GM19468 (cell line): ENCODE data around the gene RAC2.

Experiments
- ATAC-seq: cut with Tn5 transposase; IDR thresholded peaks from one replicate; pipeline ENCODE4 v1.9.1; 2021; ENCODE audit warnings: mild to moderate bottlenecking, moderate library complexity, moderate number of reproducible peaks; ENCODE audit not compliant: unreplicated experiment; ENCODE audit errors: extremely low read depth

RAC2 gene

DNA sequence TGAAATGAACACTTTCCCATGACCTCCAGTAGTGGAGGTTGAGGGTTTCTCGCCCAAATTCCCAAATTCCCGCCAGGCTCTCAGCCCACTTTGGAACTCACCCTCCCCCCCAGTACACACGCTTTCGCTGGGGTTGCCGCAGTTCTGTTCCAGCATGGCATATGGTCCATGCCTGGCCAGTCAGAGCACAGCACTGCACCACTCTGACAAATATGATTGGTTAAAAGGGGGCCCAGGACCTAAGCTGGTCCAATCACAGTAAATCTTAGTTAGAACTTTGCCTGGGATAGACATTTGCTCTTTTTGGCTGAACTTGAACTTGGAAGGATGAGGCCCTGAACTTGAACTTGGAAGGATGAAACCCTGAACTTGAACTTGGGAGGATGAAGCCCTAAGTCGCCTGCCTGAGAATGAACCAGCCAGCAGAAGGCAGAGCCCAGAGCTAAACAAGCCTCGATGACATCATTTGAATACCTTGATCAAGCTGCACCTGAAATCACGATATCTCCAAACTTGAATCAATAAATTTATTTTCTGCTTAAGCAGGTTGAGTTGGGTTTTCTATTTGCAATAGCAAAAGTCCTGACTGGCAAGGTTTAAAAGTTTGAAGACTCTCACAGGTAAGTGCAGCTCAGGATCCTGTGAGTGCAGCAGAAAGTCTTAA lies 19.2 kb downstream of the RAC2 start:
- ATAC-seq: no peak

DNA sequence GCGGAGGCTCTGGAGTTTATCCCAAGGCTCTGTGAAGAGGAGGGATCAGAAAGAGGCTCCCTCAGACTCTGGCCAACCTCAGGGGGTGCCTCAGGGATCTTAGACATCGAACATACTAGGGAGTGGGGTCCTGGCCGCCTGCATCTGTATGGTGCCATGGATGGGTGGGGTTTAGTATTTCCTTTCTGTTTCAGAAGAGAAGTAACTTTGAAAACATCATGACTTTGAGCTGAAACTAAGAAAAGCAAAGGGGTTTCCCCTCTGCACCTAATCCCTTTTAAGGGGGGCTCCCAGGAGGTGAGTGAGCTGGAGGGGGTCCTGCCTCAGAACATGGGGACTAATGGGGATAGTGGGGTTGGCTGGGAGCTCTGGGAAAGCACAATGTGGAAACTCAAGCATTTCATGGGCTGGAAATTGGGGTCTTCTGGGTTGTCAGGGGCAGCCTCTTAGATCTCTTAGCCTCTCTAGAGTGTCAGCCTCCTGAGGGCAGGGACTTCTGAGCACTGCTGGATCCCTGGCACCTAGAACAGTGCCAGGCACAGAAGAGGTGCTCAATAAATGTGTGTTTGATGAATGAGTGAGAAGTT lies 20.0 kb downstream of the RAC2 start:
- no peak for ATAC-seq

DNA sequence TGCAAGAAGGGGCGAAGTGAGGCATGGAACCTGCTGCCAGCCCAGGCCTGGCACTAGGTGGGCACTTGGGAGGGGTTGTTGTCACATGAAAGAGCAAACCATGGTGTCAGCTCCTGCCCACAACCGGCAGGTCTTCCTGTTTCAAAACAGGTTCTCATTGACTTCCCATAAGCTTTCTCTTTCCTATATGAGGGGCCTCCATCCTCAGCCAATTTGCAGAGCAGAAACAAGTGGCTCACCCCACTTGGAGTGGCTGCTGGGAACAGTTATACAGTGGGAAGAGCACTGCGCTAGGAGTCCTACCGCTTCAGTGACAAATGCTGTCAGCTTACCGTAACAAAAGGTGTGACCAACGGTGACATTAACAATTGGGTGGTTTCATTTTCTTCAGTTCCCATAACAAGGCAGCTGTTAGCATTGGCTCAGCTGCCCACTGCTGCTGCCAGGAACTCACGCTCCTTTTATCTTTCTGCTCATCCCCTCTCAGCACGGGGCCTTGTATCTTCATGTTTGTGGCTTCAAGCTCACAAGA lies 21.6 kb downstream of the RAC2 start:
- ATAC-seq: no peak

DNA sequence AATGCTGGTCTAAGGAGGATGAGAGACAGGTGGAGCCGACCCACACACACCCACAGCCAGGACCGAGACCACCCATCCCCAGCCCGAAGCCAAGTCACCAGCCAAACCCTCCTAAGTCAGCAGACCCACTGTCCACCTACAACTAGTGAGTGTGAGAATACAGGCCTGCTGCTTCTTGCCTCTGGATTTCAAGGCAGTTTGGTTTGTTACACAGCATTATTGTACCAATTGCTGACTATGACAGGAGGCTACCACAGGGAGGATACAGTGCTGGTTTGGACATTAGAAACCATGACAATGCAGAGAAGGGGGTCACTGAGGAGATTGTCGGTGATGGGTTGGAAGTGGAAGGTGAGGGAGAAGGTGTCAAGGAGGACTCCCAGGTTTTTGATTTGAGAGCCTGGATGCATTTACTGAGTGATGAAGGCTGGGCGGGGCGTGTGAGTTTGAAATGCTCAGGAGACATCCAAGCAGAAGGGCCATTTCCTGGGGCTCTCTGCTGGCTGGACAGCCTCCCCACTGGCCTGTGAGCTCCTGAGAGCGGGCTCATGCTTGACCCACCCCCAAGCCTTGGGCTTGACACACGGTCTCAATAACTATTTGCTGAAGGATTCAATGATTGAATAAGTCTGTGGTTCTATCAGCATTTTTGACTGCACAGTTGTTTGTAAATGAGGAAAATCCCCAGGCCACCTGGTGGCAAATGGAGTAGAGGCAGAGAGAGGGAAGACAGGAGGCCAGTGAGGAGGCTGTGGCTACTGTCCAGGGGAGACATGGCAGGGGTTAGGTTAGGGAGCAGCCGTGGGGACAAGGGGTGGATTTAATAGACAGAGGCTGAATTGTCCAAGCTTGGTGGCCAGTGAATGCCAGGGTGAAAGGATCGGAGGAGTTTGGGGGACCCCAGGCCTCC lies 22.4 kb downstream of the RAC2 start:
- ATAC-seq: no peak

DNA sequence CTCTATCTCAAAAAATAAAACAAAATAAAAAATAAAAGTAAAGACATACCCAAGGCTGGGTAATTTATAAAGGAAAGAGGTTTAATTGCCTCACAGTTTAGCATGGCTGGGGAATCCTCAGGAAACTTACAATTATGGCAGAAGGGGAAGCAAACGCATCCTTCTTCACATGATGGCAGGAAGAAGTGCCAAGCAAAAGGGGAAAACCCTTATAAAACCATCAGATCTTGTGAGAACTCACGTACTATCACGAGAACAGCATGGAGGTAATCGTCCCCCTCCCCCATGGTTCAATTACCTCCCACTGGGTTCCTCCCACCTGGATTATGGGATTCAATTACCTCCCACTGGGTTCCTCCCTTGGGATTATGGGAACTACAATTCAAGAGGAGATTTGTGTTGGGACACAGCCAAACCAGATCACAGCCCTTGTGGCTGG lies 23.5 kb downstream of the RAC2 start:
- ATAC-seq: no peak

DNA sequence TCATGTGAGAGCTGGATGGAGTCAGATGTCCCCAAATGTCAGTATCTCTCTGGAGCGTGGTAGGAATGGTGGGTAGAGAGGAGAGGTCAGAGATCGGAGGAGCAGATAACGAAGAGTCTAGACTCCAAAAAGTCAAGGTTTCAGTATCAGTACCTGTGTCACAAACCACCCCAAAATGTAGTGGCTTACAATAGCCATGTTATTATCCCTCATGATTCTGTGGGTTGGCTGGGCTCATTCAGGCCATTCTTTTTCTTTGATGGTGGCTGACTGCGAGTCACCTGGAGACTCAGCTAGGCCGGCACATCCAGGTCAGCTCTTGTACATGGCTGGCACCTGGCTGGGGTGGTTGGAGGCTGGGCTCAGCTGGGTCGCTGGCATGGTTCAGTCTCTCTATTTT lies 24.5 kb downstream of the RAC2 start:
- no peak for ATAC-seq

DNA sequence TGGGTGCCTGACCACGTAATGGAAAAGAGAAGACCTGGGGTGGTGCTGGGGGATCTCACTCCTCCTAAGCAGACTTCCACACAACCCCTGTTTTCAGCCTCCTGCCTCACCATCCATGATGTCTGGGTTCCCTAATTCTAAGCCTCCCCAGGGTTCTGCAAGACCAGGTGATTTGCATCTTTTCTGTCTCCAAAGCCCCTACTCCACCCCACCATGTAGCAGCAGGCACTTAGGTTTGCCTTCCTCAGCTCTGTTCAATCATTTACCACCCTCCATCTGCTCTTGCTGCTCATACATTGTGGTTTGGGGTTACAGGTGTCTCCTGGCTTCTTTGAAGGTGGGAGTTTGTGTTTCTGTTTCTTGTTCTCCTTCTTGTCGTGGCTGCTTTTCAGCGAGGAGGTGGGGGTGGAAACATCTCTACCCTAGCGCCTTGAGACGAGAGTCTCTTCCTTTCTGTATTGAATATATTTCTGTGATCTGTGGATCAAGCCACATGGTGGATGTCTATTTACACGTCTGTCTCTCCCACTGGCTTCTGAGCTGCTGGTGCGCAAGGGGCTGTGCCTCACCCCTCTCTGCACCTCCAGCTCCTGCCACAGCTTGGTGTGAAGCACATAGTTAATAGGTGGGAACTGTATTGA lies 25.2 kb downstream of the RAC2 start:
- peak; percentile 54 for ATAC-seq

DNA sequence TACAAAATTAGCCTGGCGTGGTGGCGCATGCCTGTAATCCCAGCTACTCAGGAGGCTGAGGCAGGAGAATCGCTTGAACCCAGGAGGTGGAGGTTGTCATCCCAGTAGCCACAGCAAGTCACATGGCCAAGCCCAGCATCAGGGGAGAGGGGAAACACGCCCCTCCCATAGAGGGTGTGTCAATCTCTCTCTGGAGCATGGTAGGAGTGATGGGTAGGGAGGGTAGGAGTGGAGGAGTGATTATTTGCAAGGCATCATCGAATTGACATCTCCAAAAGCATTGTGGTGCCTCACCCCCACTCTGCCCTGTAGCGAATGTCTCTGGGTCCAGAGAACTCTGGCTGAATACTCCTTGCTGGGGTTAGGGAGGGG lies 25.7 kb downstream of the RAC2 start:
- ATAC-seq: no peak

DNA sequence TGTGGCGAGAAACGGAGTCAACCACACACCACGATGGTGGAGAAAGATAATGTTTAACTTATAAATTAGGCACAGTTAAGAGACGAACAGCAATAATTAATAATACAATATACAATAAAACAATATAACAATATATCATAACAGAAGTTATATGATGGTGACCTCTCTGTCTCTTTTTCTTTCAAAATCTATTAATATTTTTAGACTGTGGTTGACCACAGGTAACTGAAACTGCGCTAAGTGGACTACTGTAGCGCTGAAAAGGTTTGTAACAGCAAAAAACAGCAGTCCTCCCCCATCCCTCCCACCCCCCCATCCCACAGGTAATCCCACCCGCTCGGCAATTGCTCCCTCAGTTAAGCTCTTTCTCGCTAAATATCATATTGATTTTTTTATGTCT lies 28.2 kb downstream of the RAC2 start:
- ATAC-seq: no peak

DNA sequence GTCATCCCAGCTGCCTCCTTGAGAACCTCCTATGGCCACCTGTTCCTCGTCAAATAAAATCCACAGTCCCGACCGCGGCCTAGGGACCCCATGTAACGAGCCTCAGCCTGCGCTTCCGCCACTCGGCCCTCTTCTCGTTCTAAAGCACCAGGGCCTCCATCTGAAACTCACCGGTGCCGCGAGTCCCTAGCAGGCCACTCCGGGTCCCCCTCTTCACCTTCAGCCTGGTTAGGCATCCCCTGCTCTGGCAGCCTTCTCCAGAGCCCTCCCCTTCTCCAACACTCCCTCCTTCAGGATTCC lies 29.4 kb downstream of the RAC2 start:
- no peak for ATAC-seq

DNA sequence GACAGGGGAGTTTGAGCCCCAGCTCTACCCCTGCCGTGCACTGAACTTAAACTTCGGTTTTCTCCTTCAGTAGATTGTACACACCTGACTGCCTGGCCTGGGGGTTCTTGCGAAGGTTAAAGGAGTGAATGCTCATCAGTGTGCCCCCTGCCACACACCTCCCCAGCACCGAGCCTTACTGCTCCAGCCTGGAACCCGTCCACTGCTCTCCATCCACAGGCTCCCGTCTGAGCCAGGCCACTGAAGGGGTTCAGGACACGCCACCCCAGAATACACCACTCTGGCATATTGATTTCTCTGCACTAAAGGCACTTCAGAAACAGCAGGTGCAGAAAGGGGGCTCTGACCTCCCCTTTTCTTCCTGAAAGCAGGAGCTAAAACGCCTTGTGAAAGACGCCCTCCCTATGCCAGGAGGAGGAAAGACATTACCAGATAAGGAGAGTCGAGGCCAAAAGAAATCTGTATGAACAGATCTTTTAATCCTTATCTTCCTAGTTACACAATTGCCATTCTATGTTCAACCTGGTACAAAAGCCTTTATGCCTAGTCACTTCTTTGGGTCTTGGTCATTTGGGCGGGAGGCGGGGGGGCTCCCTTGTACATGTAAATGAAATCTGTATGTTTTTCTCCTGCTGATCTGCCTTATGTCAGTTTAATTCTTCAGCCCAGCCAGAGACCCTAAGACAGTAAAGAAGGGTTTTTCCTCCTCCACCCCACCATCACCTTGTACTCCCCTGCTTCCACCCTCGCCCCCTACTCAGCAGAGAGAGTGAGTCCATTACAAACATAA lies 29.9 kb downstream of the RAC2 start:
- ATAC-seq: no peak

DNA sequence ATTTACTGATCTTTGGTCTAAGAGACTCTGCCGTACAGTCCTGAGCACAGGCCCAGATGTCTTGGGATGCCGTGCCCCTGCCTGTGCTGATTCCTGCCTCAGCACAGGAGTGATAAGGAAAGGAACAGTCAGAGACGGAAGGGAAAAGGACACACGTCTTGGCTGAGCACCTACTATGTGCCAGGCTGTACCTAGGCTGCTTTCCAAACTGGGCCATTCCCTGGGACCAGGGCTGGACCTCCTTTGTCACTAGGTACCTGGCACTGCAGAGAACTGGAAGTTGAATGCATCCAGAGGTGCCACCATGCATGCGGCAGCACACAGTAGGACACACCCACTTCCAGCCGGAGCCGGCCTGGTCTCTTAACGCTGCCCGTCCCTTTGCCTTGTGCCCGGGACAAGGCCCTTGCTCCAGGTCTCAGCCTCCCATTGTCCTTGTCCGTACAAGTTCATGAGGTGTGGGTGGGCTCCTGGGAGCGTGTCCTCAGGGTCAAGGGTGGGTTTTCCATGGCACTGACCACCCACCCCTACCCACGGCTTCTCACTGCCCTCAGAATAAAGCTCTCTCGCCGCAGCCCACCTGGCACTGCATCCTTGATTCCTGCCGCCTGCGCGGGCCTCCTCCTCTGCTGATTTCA lies 30.7 kb downstream of the RAC2 start:
- ATAC-seq: no peak

DNA sequence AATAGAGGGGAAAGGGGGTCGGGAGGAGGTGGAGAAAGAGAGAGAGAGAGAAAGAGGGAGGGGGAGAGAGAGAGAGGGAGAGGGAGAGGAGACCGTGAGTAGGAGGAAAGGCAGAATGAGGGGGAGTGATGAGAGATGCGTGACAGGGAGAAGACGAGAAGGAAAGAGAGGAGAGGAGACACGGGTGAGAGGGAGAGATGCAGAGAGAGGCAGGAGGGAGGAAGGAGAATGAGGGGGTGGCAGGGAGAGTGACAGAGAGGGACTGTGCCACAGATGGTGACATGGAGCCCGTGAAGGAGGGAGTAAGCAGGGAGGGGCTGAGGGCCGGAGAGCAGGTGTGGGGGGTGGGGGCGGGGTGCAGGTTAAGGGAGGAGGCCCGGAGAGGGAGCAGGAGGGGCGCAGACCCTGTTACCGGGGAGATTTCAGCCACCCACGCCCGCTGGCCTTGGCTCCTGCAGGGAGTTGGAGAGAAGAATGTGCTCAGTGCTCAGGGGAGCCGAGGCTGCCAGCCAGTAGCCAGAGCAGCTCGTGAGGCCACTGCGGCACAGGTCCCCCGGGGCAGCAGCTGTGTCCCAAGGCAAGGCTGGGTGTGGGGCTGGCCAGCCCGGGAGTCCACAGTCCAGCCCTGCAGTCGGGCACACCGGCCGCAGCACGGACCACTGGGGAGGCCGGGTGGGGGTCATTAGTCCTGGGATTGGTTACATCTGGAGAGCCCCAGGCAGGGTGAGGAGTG lies 31.7 kb downstream of the RAC2 start, which contains the start of gene SSTR3:
Gene SSTR3, minus strand, starts transcription at position 304 of the 733 bp plus-strand sequence. CDS start 4,674 bp downstream, outside the sequence.
- ATAC-seq: no peak

DNA sequence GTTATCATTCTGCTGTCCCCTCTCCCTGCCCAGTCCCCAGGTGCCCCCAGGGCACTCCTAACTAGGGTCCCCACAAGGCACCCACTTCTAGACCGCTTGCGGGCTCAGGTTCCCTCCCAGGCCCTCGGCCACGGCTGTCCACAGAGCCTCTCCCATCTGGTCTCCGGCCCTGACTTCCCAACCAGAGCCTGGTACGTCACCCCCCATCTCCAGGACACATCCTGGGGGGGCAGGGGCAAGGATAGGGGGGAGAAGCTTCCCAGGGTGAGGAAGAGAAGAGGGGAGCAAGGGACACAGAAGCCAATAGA lies 32.2 kb downstream of the RAC2 start:
- ATAC-seq: no peak

DNA sequence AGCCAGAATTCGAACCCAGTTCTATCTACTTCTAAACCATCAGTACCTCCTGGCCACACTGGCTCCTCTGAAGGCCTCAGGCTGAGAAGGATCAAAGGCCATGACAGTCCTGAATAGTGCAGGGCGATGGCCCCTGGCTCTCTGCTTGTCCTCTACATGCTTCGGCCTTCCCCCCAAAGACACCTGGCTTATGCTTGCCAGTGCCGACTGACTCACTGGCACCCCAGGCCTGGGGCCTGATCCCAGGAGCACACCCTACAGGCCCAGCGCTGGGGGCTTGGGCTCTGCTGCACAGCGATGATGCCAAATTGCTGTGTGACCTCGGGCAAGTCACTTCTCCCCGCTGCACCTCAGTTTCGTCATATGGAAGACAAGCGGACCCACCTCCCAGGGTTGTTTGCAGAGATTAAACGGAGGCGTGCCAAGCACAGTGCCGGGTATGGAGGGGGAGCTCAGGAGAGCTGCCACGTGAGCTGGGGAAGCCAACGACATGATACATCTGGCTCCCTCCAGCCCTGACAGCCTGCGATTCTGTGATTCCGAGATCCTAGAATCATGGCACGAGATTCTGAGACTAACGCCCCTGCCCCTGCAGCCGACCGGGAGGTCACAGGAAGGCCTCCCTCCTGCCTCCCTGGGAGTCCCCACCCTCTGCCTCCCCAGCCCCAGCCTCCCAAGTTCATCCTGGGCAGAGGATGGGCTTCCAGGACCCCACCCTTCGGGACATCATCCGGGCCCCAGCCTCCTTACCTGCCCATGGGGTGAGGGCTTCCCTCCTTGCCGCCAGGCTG lies 32.8 kb downstream of the RAC2 start:
- no peak for ATAC-seq

DNA sequence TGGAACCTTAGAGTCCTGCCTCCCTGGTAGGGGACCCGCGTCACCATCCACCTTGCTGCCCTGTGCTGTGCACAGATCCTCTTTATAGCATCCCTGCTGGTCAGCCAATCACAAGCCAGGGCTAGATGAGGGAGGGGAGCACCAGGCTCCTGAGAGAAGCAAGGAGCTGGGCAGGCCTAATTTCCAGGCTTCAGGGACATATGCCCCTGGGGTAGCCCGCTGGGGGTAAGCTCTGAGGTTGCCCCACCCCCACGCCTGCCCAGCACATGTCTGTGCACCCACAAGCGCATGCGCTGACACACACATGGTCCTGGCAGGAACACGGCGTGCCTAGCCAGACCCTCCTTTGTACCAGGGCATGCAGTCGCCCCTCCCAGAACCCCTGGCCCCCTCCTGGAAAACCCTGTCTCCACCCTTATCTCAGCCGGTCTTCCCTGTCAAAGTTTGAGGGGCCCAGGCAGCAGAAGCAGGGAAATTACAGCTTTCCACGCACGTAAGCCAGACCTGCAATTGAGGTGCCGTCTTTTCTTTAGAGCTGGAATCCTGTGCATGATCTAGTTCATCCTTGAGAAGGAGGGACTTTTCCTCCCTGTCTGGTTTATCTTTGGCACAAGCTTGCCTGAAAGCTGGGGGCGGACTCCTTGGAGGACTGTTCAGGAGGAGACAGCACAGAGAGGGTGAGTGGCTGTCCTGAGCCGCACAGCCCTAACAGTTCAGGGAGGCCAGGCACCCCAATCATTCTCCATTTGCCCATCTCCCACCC lies 33.8 kb downstream of the RAC2 start:
- no peak for ATAC-seq

DNA sequence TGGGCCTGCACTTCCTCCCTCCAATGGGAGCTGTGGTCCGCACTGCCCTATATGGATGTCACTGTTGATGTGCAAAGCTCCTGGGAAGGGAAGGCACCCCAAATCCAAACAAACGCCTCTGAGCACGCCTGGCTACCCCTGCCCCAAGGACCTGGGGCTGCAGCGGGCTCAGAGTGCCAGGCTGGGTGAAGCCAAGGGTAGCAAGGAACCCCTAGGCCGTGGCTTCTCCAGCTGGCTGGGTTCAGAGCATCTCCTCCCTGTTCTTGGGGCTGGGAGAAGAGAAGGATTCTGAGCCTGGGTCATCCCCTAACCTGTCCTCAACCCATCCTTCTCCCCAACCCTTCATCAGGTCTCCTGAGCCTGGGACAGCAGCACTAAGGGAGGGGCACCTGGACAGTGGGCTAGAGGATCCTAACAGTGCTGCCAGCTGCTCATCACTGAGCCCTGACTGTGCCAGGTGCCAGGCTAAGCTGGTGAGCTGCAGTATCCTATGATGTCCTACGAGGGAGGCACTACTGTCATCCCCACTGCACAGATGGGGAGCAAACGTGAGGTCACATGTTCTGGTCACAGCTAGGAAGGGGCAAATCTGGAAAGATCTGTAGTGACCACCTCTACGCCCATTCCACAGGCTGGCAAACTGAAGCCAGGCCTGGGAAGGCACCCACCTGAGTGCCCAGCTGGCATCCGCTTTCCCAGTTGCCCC lies 34.8 kb downstream of the RAC2 start:
- ATAC-seq: no peak
